ENCODE measurements around the gene EDRF1. TPM values are rescaled to one million over a fixed set of nuclear protein-coding genes. Genes with fewer than 3 reads are reported as not detected.

EDRF1 gene
- total and polyA plus RNA-seq, 10 of the 15 experiments (the other 5 are each of a cell fraction or from before 2014, with no cell fraction given): 16.8 to 99.7 (median 42.9) TPM

GRCh38 chr10:125679436-125679835, 40.1 kb upstream of the EDRF1 start:
- no peak for FAIRE-seq

DNA sequence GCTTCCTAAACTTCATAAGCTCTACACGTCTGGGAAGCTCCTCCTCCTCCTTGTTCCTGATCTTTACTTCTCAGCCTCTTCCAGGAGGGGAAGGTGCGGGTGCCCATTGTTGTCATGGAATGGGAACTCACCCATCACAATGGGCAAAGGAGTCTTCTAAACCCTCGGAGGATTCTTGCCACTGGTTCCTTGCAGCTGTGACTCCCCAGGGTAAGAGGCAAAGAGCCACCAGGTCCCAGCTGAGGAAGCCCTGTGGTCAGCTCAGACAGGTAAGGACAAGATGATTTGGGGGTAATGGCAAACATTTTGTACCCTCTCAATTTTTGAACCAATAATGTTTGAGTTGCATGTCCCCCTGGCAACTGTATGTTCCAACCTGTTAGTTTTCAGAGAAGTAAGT, 36.4 kb upstream of the EDRF1 start, which contains the start of gene TEX36:
TEX36 (minus strand) TSS at position 101 of the 400 bp plus-strand sequence. CDS start 174 bp downstream, outside the sequence.
- intact Hi-C loops (cut with micrococcal nuclease; ENCODE audit: unreplicated experiment): no loop called here
- Histone ChIP-seq H3K36me3 (ENCODE audit: control insufficient read depth in 2 of 2, insufficient read depth in 2 of 2, low read length in 1 of 2) (no peaks in the 10 kb centered on the region), H4K20me1 (ENCODE audit: control insufficient read depth, insufficient read depth) (no peaks in the 10 kb centered on the region), H3K9ac (ENCODE audit: control insufficient read depth, insufficient read depth, low read length) (no peak within 1 kb of the TSS), H3K27ac (ENCODE audit: control insufficient read depth, insufficient read depth) (no peak within 1 kb of the TSS), H3K27me3 (replicated peaks in 1 of 2; ENCODE audit: control insufficient read depth in 2 of 2, insufficient read depth in 2 of 2, low read length in 1 of 2) (no peaks in the 10 kb centered on the region; a peak in 2 of 4 replicates), H3K79me2 (ENCODE audit: control insufficient read depth, insufficient read depth, low read length) (no peaks in the 10 kb centered on the region), H2AFZ (ENCODE audit: control insufficient read depth, low read depth, low read length) (no peak within 1 kb of the TSS), H3K4me3 (no peak within 1 kb of the TSS), H3K9me3 (replicated peaks; ENCODE audit: control insufficient read depth, insufficient read depth, low read length) (no peaks in the 10 kb centered on the region; the same call in 2 of the 3 replicates), H3K4me1 (ENCODE audit: control insufficient read depth, insufficient read depth, low read length) (no peaks in the 10 kb centered on the region), H3K4me2 (ENCODE audit: control insufficient read depth, insufficient read depth) (no peak within 1 kb of the TSS)
- WGBS (ENCODE audit: insufficient coverage, insufficient replicate concordance, low lambda C conversion rate, missing lambda C conversion rate): 0% methylated on average over 3 of the region's 3 CpGs
- ChIA-PET SMC1A (ENCODE audit: uncharacterized antibody, unreplicated experiment) (no interaction called here), RAD21 (ENCODE audit: unreplicated experiment) (no interaction called here), CTCF (no interaction called here), POLR2A (no interaction called here)
- ATAC-seq (no peak), DNase-seq (ENCODE audit: low read depth, low spot score) (no peak), FAIRE-seq (no peak)
- in situ Hi-C loops (cut with MboI): no loop called here
- no peak for TF ChIP-seq SIN3A (IDR thresholded peaks at IDR 0.05; ENCODE audit: low read depth, low read length)
- no TSS peak for BruUV-seq (replicated peaks)

More at GRCh38 chr10:125679436-125679835, 40.1 kb upstream of the EDRF1 start:
- Histone ChIP-seq H3K4me3 (no peak overlapping the region), H2AFZ (ENCODE audit: control insufficient read depth, low read depth, low read length) (no peak overlapping the region), H3K9ac (ENCODE audit: control insufficient read depth, insufficient read depth, low read length) (no peak overlapping the region), H3K4me2 (ENCODE audit: control insufficient read depth, insufficient read depth) (no peak overlapping the region), H3K9me3 (replicated peaks; ENCODE audit: control insufficient read depth, insufficient read depth, low read length) (no peaks in the 10 kb centered on the region; the same call in 2 of the 3 replicates), H3K27ac (ENCODE audit: control insufficient read depth, insufficient read depth) (no peak overlapping the region), H3K4me1 (ENCODE audit: control insufficient read depth, insufficient read depth, low read length) (no peaks in the 10 kb centered on the region), H3K27me3 (replicated peaks in 1 of 2; ENCODE audit: control insufficient read depth in 2 of 2, insufficient read depth in 2 of 2, low read length in 1 of 2) (no peaks in the 10 kb centered on the region), H3K79me2 (ENCODE audit: control insufficient read depth, insufficient read depth, low read length) (no peaks in the 10 kb centered on the region), H3K36me3 (ENCODE audit: control insufficient read depth in 2 of 2, insufficient read depth in 2 of 2, low read length in 1 of 2) (no peaks in the 10 kb centered on the region), H4K20me1 (ENCODE audit: control insufficient read depth, insufficient read depth) (no peaks in the 10 kb centered on the region)
- intact Hi-C loops (cut with micrococcal nuclease; ENCODE audit: unreplicated experiment) (no loop called here), in situ Hi-C loops (cut with MboI) (no loop called here)
- 49% methylated on average over 11 of the region's 11 CpGs for WGBS (ENCODE audit: insufficient coverage, insufficient replicate concordance, low lambda C conversion rate, missing lambda C conversion rate)
- SMC1A ChIA-PET (ENCODE audit: uncharacterized antibody, unreplicated experiment): no interaction called here
- POLR2A ChIA-PET: no interaction called here
- no peak for DNase-seq (ENCODE audit: low read depth, low spot score)
- no peak for TF ChIP-seq MTA2 (IDR thresholded peaks at IDR 0.05; ENCODE audit: low read depth)
- TF ChIP-seq EP300 (IDR thresholded peaks at IDR 0.05; ENCODE audit: borderline replicate concordance in 1 of 2, control insufficient read depth in 1 of 2, low read depth in 2 of 2, low read length in 2 of 2): no peak
- ATAC-seq: no peak
- RAD21 ChIA-PET (ENCODE audit: unreplicated experiment): no interaction called here
- no TSS peak for BruUV-seq (replicated peaks)
- CTCF ChIA-PET: no interaction called here

Data from GM12878 (cell line).